Adrenal gland (tissue), 5 donors: Measurements from ENCODE around the gene SHKBP1.

Source experiments
- POLR2A ChIP-seq, 2 donors: fragments of 450-650 bp; IDR thresholded peaks; one replicate each; pipeline ENCODE4 v1.6.1; 2017; ENCODE audit warnings: antibody characterized with exemption in 2 of 2, mild to moderate bottlenecking in 2 of 2, moderate library complexity in 1 of 2
- TF ChIP-seq, protein P1 (sequence below), 6 experiments: fragments of 450-650 bp in 4 of 6; fragments of 200-600 bp in 2 of 6; sonication (generic) in 1 of 6; IDR thresholded peaks; 1 replicate in 5 of 6; 2 replicates in 1 of 6; pipeline versions ENCODE4 v1.5.1 to v1.8.0; 2016 to 2021; ENCODE audit warnings: antibody characterized with exemption in 6 of 6, mild to moderate bottlenecking in 2 of 6, moderate library complexity in 1 of 6
- donor health status: DM: no; HTN: no; CAD: no.

DNA sequence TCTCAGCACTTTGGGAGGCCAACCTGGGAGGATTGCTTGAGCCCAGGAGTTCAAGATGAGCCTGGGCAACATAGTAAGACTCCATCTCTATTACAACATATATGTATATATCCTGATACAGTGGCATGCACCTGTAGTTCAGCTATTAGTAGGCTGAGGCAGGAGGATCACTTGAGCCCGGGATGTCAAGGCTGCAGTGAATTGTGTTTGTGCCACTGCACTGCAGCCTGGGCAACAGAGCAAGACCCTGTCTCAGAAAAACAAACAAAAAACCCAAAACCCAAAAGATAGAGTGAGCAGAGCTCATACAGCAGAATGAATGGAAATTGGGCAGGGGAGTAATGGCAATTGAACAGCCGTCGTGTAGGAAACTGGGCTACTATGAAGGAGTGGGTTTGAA lies 17.3 kb upstream of the SHKBP1 start:
- TF ChIP-seq, protein P1, sequence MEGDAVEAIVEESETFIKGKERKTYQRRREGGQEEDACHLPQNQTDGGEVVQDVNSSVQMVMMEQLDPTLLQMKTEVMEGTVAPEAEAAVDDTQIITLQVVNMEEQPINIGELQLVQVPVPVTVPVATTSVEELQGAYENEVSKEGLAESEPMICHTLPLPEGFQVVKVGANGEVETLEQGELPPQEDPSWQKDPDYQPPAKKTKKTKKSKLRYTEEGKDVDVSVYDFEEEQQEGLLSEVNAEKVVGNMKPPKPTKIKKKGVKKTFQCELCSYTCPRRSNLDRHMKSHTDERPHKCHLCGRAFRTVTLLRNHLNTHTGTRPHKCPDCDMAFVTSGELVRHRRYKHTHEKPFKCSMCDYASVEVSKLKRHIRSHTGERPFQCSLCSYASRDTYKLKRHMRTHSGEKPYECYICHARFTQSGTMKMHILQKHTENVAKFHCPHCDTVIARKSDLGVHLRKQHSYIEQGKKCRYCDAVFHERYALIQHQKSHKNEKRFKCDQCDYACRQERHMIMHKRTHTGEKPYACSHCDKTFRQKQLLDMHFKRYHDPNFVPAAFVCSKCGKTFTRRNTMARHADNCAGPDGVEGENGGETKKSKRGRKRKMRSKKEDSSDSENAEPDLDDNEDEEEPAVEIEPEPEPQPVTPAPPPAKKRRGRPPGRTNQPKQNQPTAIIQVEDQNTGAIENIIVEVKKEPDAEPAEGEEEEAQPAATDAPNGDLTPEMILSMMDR (IDR thresholded peaks at IDR 0.05) = no peak
- no peak for TF ChIP-seq POLR2A (IDR thresholded peaks at IDR 0.05)
